GM21515 (cell line): Measurements from ENCODE around the gene DDI2.
A peak's percentile ranks its signal among the peaks of the same experiment; 100 is the strongest.
"Not testable (repeated sequence)": the region's sequence is repeated elsewhere in the genome, so short reads cannot be mapped to it uniquely, and the experiment has no call there.

ENCODE experiments used
- ATAC-seq: cut with Tn5 transposase; IDR thresholded peaks from one replicate; pipeline ENCODE4 v1.9.1; 2021; ENCODE audit not compliant: unreplicated experiment

The DDI2 gene

DNA sequence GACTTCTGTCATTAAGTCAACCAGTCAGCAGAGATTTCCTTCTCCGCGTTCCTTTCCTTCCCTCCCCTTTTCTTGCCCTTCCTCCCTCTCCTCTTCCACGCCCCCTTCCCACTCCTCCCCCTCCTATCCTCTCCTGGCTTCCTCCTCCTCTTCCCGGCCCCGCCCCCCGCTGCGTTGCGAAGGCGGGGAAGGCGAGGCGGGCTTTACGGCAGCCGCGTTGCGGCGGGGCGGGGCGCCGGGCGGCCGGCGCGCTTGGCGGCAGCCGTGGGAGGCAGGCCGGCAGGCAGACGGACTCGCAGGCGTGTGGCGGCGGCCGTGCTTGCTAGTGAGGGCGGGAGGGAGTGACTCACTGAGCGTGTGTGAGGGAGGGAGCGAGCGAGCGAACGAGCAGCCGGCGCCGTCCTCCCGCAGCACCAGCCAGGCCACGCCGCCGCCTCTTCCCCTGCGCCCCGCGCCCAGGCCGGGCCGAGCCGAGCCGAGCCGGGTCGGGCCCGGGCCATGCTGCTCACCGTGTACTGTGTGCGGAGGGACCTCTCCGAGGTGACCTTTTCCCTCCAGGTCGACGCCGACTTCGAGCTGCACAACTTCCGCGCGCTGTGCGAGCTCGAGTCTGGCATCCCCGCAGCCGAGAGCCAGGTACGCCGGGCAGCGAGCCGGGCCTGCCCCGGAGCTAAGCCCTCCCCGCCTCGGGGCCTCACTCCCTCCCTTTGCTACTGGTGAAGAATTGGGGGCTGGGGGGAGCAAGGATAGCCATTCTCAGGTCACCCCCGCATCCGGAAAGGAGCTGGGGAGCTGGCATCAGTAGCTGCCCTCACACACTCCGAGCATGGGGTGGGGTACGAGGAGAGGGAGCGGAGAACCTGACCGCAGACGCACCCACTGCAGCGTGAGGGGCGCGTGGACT is at the start of gene DDI2:
Gene DDI2 (plus strand): TSS at position 286 of the 904 bp plus-strand sequence. CDS start 213 bp downstream, at position 499.
- peak; percentile 69 for ATAC-seq

GRCh38 chr1:15568387-15569073 is 48.7 kb upstream of the DDI2 start:
- no peak for ATAC-seq

DNA sequence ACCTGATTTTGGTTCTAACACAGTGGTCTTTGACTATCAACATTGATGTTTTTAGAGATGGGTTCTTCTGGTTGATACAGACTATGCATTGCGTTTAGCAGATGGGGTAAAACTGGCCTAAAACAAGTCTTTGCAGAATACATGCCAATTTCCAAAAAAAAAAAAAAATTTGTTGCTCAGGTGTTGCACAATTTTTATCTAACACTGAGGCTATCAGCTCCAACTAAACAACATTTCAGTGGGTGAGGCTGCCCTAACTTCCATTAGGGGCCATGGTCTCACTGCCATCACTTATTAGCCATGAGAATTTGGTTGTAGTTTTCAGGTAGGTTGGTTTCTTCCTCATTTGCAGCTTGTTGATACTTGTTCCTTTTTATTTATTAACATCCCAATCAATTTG is 46.4 kb upstream of the DDI2 start:
- no peak for ATAC-seq

DNA sequence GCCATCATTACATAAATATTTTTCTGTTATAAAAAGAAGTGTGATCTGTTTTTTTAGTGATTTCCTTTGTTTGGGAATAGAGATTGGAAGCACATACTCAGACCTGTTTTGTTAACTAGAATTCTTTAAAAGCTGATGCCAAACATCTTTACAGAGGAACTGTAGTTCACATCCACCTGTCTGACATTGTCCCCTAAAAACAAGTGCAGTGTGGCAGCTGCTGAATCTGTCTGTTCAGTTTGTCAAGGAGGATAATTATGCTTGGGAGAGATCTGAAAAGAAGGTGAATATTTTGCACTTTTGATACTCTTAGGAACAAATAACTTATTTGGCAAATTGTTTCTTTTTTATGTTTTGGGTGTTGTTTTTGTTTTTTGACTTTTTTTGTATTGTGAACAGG is 46.0 kb upstream of the DDI2 start:
- no peak for ATAC-seq

GRCh38 chr1:15573477-15573876 is 43.8 kb upstream of the DDI2 start:
- ATAC-seq, result no peak

DNA sequence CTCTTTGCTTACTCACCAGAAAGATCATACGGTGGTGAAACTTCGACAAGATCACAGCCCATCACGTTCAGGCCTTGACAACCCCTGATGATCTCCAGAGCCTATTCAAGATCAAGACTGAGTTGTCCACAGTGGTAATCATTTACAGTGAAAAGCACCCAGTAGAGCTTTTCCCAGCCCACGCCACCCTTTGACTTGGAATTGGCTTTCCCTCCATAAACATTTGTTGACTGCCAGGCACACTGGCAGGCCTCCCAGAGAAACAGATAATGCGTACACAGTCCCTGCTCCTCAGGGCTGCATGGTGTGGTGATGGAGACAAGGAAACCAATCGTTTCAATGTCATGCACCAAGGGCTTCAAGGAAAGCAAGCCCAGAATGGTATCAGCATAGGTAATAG is 42.5 kb upstream of the DDI2 start:
- no peak for ATAC-seq

DNA sequence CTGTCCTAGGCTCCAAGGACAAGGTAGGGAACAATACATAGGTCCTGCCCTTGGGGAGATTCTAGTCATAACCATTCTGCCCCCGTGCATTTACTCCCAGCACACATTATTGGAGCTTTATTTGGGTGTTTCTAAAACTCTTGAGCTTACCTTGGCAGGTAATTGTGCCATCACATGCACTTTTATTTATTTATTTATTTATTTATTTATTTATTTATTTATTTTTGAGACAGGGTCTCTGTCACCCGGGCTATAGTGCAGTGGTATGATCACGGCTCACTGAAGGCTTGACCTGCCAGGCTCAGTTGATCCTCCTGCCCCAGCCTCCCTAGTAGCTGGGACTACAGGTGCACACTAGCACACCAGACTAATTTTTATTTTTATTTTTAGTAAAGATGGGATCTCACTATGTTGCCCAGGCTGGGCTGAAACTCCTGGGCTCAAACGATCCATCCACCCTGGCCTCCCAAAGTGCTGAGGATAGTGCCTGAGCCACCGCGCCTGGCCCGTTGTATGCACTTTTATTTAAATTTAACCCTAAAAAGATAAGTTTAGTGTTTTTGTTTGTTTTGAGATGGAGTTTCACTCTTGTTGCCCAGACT is 41.6 kb upstream of the DDI2 start:
- no peak for ATAC-seq

GRCh38 chr1:15577691-15578090 is 39.6 kb upstream of the DDI2 start:
- ATAC-seq, result no peak

DNA sequence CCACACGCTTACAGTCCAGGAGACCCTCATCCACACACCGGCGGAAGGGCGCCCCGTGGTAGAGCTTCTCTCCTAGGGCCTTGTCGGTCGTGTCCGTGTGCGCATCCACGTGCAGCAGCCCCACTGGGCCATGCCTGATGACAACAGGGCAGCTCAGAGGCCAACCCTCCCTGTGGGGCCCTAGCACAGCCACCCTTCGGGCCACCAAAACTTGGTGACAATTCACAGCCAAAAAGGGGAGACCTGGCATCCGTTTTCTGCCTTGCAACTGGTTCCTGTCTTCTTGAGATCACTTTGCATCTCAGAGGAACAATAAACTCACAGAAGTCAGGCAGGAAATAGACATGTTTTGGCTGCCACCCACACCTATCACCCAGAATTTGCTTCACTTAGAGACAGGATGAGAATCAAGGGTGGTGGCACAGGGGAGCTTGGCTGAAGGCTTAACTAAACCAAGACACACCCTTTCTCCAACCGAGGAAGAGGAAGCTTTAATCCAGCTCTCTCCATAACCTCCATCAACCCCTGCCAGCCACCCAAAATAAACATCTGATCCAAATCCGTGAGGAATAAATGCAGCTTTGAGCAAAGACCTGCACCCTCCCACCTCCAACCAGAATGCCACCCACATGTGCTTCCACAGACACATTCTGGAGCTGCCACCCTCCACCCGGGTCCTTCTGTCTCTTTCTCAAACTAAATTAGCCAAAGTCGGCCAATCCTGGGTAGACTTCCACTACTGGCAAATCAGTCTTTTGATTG is 38.2 kb upstream of the DDI2 start:
- ATAC-seq, result no peak

DNA sequence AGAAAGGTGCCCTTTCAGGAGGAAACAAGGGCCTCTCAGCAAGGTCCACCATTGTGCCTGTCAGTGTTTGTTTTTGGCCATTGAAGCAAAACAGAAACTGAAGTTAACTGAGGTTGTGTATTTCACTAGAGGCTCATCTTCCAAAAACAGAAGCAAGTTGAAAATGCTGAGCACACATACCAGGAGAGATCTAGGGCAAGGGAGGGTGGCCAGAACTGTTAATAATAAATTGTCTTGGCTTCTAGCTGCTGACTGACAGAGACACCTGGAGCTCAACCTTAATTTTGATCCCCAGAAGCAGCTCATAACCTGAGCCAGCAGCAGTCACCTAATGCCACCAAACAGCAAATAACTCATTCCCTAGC is 37.6 kb upstream of the DDI2 start:
- no peak for ATAC-seq

GRCh38 chr1:15583016-15583706 is 34.1 kb upstream of the DDI2 start:
- ATAC-seq, result no peak

GRCh38 chr1:15584489-15585363 is 32.5 kb upstream of the DDI2 start, which contains the start of gene AGMAT:
TSS of gene AGMAT (minus strand) at chr1:15585051. CDS start at chr1:15584967, 84 bp downstream.
- ATAC-seq, result no peak

DNA sequence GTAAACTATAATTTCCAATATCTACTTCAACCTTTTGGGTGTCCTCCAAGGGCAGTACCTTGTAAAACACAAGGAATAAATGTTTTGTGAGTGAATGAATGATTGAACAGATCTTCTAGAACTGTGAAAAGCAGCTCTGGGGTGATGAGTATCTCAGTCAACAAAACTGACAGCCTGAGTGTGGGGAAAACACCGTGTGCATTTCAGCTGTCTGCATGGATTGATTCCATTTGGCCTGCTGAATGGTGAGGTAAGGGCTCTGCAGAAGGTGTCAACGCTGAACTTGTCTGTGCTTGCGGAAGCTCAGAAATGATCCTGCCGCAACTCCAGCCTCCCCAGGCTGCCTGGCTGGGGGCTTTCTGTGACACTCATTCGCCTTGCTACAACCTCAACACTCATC is 25.0 kb upstream of the DDI2 start:
- no peak for ATAC-seq

GRCh38 chr1:15595809-15596617 is 21.2 kb upstream of the DDI2 start:
- ATAC-seq, result no peak

DNA sequence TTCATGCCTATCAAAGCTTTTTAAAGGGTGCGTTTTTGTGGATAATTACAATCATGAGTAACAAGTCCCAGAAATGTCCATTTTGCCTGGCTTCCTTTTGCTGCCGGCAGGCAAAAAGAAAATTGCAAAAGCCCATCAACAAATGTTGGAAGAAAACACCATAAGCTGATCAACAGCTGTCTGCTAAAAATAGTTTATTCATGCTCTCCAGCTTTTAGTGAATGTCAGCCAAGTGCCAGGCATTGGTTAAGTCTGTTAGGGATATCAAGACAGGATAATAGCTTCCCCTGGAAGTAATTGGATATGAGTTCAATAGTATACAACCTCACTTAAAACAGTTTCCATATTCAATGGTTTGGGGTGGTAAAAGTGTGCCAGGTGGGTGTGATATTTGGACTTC is 18.8 kb upstream of the DDI2 start:
- no peak for ATAC-seq

GRCh38 chr1:15603050-15603965 is 13.9 kb upstream of the DDI2 start:
- peak; percentile 93 for ATAC-seq

DNA sequence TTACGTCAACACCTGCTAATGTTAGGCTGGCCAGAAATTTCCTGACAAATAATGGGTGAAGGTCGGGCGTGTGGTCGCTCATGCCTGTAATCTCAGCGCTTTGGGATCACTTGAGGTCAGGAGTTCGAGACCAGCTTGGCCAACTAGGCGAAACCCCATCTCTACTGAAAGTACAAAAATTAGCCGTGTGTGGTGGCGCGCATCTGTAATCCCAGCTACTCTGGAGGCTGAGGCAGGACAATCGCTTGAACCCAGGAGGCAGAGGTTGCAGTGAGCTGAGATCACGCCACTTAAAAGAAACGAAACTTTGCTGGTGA is 13.3 kb upstream of the DDI2 start:
- not testable (repeated sequence) for ATAC-seq

DNA sequence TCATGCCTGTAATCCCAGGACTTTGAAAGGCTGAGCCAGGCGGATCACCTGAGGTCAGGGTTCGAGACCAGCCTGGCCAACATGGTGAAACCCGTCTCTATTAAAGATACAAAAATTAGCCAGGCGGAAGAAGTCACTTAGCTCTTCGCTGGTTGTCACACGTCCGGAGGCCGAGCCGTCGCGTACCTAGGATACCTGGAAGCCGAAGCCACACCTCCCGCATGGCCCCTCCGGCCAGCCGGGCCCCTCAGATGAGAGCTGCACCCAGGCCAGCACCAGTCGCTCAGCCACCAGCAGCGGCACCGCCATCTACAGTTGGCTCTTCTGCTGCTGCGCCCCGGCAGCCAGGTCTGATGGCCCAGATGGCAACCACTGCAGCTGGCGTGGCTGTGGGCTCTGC is 12.9 kb upstream of the DDI2 start:
- not testable (repeated sequence) for ATAC-seq
